ENCODE results near the gene GORASP2.

The GORASP2 gene

GRCh38 chr2:171008550-171009205 lies 79.6 kb downstream of the GORASP2 start:
- no peak for DNase-seq

GRCh38 chr2:171009386-171009785 lies 80.3 kb downstream of the GORASP2 start:
- no peak for DNase-seq

- DNase-seq, result no peak
These were observed 84.8 kb downstream of the GORASP2 start for GRCh38 chr2:171013851-171014250.

- no peak for DNase-seq
These were observed 87.1 kb downstream of the GORASP2 start for GRCh38 chr2:171016125-171016524.
